ENCODE results near the gene ST6GALNAC2.
"Not testable (repeated sequence)": the region's sequence is repeated elsewhere in the genome, so short reads cannot be mapped to it uniquely, and the experiment has no call there.

Gene ST6GALNAC2

DNA sequence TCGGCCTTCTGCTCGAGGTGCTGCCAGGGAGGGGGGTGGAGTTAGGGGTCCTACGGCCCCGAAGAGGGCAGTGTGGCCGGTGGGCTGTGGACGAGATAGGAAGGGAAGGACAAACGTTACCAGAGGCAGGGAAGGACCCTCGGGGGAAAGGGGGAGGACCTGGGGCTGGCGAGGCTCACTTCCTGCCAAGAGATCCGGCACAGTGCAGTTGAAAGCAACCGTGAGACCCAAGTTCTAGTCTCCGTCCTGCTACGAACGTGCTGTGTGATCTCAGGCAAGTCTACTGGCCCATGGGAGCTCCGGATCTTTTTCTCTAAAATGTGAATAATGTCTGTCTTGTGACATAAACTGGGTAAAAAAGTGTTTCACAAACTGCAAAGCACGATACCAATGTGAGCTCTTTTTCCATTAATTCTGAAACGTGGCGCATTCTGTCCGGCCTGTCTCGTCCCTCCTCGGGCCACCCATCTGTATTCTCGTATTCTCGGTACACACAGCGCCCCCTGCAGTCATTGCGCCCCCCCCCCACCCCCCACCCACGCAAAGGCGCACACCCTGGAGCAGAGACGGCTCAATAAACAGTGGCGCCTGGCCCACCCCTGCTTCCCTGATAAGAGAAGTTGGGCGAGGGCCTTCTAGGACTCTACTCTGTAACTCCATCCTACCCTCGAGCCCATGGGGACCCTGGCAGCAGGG, 57.0 kb downstream of the ST6GALNAC2 start:
- peaks cover 4 to 34% of the 10 kb centered on the region in 2 donors for H3K4me1 ChIP-seq (ENCODE audit: control insufficient read depth in 1 of 2, insufficient read depth in 2 of 2, low read length in 2 of 2)
- peak overlapping the region in 1 of 2 donors; percentile 40 for H3K4me3 ChIP-seq (ENCODE audit: low read depth in 1 of 2, low read length in 2 of 2)
- H3K27ac ChIP-seq (ENCODE audit: low read length), result peak overlapping the region; percentile 86
- no peaks in the 10 kb centered on the region for H3K9me3 ChIP-seq (ENCODE audit: control insufficient read depth in 1 of 2, low read length in 2 of 2)
- H3K27me3 ChIP-seq (ENCODE audit: low read depth, low read length), result no peaks in the 10 kb centered on the region
- H3K36me3 ChIP-seq (ENCODE audit: control insufficient read depth in 1 of 2, insufficient read depth in 2 of 2, low read length in 2 of 2), result no peaks in the 10 kb centered on the region

DNA sequence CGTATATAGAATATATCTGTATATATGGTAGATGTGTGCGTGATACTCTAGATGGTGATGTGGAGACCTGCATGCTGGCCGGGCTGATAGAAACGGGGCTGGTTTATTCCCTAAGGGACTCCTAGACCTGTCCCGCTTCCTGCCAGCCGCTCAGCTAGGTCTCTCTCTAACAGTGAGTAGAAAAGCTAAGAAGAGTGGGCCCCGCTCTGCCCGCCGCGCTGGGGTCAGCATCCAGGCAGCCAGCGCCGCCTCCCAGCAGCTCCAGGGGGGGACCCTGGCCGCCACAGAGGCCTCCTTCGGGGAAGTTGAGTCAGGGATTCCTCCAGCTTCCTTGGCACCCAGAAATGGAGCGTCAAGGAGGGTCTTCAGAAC, 57.5 kb downstream of the ST6GALNAC2 start:
- H3K36me3 ChIP-seq (ENCODE audit: control insufficient read depth in 1 of 2, insufficient read depth in 2 of 2, low read length in 2 of 2), result no peaks in the 10 kb centered on the region
- H3K9me3 ChIP-seq (ENCODE audit: control insufficient read depth in 1 of 2, low read length in 2 of 2), result no peaks in the 10 kb centered on the region
- H3K27me3 ChIP-seq (ENCODE audit: low read depth, low read length), result no peaks in the 10 kb centered on the region
- peak overlapping the region in 1 of 2 donors; percentile 40 for H3K4me3 ChIP-seq (ENCODE audit: low read depth in 1 of 2, low read length in 2 of 2)
- peak overlapping the region; percentile 67 for H3K27ac ChIP-seq (ENCODE audit: low read length)
- peaks cover 4 to 37% of the 10 kb centered on the region in 2 donors for H3K4me1 ChIP-seq (ENCODE audit: control insufficient read depth in 1 of 2, insufficient read depth in 2 of 2, low read length in 2 of 2)

DNA sequence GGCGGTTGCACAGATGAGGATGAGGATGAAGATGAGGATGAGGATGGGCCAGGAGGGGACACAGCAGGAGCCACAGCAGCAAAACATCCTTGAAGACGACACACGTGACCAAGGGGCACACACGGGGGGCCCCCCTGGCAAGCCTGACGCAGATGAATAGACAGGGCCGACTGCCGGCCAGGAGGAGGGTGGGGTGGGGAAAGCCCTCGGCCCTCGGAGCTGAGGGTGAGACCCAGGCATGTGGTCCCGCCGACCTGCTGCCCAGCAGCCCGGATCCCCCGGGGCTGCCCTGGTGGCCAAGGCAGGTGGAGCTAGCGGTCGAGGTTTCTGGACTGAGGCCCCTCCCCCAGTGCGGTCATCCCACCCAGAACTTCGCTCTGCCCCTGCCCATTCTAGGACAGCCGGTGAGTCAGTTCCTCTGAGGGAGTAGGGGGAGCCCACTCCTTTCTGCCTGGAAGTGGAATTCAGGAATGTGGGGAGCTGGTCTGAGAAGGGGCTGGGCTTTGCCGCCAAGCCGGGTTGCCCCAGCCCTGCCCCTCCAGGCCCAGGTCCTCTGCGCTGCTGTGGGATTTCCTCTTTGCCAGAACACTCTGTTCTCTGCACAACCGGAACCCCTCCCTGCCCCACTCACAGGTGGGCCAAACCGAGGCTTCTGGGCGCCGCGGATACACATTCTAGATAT, 58.1 kb downstream of the ST6GALNAC2 start:
- Histone ChIP-seq H3K9me3 (ENCODE audit: control insufficient read depth in 1 of 2, low read length in 2 of 2) (no peaks in the 10 kb centered on the region), H3K36me3 (ENCODE audit: control insufficient read depth in 1 of 2, insufficient read depth in 2 of 2, low read length in 2 of 2) (no peaks in the 10 kb centered on the region), H3K27me3 (ENCODE audit: low read depth, low read length) (no peaks in the 10 kb centered on the region), H3K4me1 (ENCODE audit: control insufficient read depth in 1 of 2, insufficient read depth in 2 of 2, low read length in 2 of 2) (peaks cover 4 to 42% of the 10 kb centered on the region in 2 donors), H3K4me3 (ENCODE audit: low read depth in 1 of 2, low read length in 2 of 2) (no peak overlapping the region), H3K27ac (ENCODE audit: low read length) (no peak overlapping the region)

DNA sequence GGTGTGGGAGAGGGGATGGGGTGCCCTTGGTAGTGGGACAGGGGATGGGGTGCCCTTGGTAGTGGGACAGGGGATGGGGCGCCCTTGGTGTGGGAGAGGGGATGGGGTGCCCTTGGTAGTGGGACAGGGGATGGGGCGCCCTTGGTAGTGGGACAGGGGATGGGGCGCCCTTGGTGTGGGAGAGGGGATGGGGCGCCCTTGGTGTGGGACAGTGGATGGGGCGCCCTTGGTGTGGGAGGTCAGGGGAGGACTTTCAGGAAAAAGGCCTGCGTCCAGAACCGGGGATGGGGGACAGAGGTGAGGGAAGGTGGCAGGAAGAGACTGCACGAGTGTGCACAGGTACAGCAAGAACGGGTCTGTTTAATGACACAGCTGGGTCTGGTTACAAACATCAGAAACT, 58.6 kb downstream of the ST6GALNAC2 start:
- H3K4me3 ChIP-seq (ENCODE audit: low read depth in 1 of 2, low read length in 2 of 2); H3K9me3 ChIP-seq (ENCODE audit: control insufficient read depth in 1 of 2, low read length in 2 of 2); H3K27me3 ChIP-seq (ENCODE audit: low read depth, low read length); H3K36me3 ChIP-seq (ENCODE audit: control insufficient read depth in 1 of 2, insufficient read depth in 2 of 2, low read length in 2 of 2); H3K27ac ChIP-seq (ENCODE audit: low read length): not testable (repeated sequence)
- peaks cover 4 to 42% of the 10 kb centered on the region in 2 donors for H3K4me1 ChIP-seq (ENCODE audit: control insufficient read depth in 1 of 2, insufficient read depth in 2 of 2, low read length in 2 of 2)

DNA sequence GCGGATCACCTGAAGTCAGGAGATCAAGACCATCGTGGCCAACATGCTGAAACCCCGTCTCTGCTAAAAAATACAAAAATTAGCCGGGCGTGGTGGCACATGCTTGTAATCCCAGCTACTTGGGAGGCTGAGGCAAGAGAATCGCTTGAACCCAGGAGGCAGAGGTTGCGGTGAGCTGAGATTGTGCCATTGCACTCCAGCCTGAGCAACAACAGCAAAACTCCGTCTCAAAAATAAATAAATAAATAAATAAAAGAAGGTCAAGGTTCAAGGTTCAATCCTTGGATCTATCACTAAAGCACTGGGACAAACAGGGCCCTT, 60.2 kb downstream of the ST6GALNAC2 start:
- H3K9me3 ChIP-seq (ENCODE audit: control insufficient read depth in 1 of 2, low read length in 2 of 2); H3K27me3 ChIP-seq (ENCODE audit: low read depth, low read length); H3K27ac ChIP-seq (ENCODE audit: low read length); H3K4me3 ChIP-seq (ENCODE audit: low read depth in 1 of 2, low read length in 2 of 2); H3K36me3 ChIP-seq (ENCODE audit: control insufficient read depth in 1 of 2, insufficient read depth in 2 of 2, low read length in 2 of 2): not testable (repeated sequence)
- H3K4me1 ChIP-seq (ENCODE audit: control insufficient read depth in 1 of 2, insufficient read depth in 2 of 2, low read length in 2 of 2), result peaks cover 4 to 32% of the 10 kb centered on the region in 2 donors

DNA sequence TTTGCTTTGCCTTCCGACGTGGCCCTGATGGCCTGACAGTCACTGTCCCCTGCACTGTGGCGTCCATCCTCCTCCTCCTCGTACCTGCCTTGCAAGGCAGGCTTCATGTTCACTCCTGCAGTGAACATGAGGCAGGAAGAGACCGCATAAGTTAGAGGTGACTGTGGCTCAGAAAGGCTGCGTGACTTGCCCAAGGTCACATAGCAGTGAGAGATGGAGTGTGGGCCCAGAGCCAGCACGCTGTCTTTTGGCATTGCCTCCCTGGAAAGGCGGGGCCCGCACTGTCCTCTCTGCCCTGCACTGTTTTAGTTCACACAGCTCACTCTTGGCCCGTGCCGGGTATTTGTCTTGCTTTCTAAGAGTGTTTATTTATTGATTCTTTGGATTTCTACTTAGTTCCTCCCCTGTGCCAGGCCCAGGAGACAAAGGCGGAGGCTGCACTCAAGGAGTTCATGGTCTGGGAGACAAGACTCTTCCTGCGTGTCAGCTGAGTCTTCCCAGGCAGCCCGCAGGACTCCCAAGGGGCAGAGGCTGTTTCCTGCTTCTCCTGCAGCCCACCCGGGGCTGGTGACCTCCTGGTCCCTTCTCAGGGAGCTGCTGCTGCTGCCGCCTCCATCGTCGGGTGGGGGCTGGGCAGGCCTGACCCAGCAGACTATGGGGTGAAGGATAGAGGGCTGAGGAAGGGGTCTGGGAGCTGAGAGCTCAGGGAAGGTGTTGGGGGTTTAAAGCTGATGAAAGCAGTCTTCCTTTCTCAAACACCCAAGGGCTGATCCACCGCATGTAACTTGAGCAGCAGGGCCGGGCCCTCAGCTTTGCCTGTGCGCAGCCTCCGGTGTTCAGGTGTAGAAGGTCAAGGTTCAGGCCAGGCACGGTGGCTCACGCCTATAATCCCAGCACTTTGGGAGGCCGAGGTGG, 60.8 kb downstream of the ST6GALNAC2 start:
- Histone ChIP-seq H3K27me3 (ENCODE audit: low read depth, low read length) (no peaks in the 10 kb centered on the region), H3K4me1 (ENCODE audit: control insufficient read depth in 1 of 2, insufficient read depth in 2 of 2, low read length in 2 of 2) (peaks cover 4 to 30% of the 10 kb centered on the region in 2 donors), H3K27ac (ENCODE audit: low read length) (no peak overlapping the region), H3K9me3 (ENCODE audit: control insufficient read depth in 1 of 2, low read length in 2 of 2) (no peaks in the 10 kb centered on the region), H3K4me3 (ENCODE audit: low read depth in 1 of 2, low read length in 2 of 2) (no peak overlapping the region), H3K36me3 (ENCODE audit: control insufficient read depth in 1 of 2, insufficient read depth in 2 of 2, low read length in 2 of 2) (no peaks in the 10 kb centered on the region)

DNA sequence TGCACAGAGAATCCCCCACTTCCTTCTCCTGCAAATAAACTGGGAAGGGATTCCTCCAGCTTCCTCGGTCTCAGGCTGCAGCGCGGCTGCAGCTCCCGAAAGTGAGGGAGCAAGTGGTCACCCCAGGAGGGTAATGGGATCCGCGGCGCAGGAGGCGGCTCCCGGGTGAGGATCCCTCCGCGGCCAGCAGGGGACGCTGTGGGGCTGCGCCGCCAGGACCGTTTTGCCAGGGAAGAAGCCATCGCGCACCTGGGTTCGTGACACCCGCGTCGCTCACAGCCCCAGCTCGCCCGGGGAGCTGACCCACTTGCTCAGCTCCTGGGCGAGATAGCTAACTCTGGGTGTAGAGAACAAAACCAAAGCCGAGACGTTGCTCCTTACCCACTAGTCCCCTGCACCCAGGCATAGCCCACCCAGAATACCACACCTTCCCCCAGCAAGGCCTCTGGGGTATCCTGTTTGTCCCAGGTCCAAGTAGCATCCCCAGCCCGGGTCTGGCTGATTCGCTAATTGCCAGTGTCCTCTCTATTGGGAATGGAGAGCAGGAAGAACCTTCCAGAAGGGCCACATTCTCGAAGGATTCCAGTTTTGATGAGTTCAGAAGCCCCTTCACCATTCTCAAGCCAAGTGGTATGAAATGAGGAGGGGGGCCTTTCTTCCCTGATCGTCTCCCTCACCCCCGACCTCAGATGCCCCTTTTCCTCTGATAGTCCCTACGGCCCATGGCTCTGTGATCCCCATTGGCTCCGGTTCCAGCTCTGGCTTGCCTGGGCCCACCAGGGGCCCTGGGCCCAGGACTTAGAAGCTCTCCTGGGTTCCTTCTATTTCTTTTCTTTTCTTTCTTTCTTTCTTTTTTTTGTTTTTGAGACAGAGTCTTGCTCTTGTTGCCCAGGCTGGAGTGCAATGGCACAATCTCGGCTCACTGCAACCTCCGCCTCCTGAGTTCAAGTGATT, 62.3 kb downstream of the ST6GALNAC2 start:
- no peak overlapping the region for H3K27ac ChIP-seq (ENCODE audit: low read length)
- H3K4me1 ChIP-seq (ENCODE audit: control insufficient read depth in 1 of 2, insufficient read depth in 2 of 2, low read length in 2 of 2), result peaks cover 4 to 25% of the 10 kb centered on the region in 2 donors
- no peaks in the 10 kb centered on the region for H3K27me3 ChIP-seq (ENCODE audit: low read depth, low read length)
- no peaks in the 10 kb centered on the region for H3K36me3 ChIP-seq (ENCODE audit: control insufficient read depth in 1 of 2, insufficient read depth in 2 of 2, low read length in 2 of 2)
- H3K4me3 ChIP-seq (ENCODE audit: low read depth in 1 of 2, low read length in 2 of 2), result peak overlapping the region in 1 of 2 donors; percentile 19
- H3K9me3 ChIP-seq (ENCODE audit: control insufficient read depth in 1 of 2, low read length in 2 of 2), result no peaks in the 10 kb centered on the region

DNA sequence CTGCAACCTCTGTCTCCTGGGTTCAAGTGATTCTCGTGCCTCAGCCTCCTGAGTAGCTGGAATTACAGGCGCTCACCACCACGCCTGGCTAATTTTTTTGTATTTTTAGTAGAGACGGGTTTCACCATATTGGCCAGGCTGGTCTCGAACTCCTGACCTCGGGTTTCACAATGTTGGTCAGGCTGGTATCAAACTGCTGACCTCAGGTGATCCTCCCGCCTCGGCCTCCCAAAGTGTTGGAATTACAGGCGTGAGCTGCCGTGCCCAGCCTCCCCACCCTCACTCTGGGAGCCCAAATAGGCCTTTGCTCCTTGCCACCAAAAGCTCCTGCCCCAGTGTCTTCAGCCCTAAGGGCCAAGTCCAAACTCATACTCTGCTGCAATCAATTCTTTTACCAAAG, 64.0 kb downstream of the ST6GALNAC2 start:
- not testable (repeated sequence) for H3K36me3 ChIP-seq (ENCODE audit: control insufficient read depth in 1 of 2, insufficient read depth in 2 of 2, low read length in 2 of 2); H3K27ac ChIP-seq (ENCODE audit: low read length); H3K4me3 ChIP-seq (ENCODE audit: low read depth in 1 of 2, low read length in 2 of 2); H3K9me3 ChIP-seq (ENCODE audit: control insufficient read depth in 1 of 2, low read length in 2 of 2); H3K27me3 ChIP-seq (ENCODE audit: low read depth, low read length)
- H3K4me1 ChIP-seq (ENCODE audit: control insufficient read depth in 1 of 2, insufficient read depth in 2 of 2, low read length in 2 of 2), result peaks cover 0 to 18% of the 10 kb centered on the region in 2 donors

DNA sequence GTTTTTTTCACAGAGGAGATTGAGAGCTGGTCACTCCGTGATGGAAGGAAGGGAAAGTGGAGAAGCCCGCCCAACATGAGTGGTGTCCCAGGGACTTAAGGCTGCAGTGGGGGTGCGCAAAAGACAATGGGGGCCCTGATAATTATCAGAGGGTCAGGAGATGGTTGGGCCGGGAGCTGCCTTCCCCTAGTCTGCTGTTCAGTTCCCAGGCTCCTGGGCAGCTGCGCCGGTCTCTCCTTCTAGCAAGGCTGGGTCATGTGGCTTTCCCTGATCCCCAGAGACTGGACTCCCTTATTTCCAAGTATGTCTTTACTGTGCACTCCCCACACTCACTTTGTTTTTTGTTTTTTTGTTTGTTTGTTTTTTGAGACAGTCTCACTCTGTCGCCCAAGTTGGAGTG, 64.4 kb downstream of the ST6GALNAC2 start:
- H3K36me3 ChIP-seq (ENCODE audit: control insufficient read depth in 1 of 2, insufficient read depth in 2 of 2, low read length in 2 of 2), result no peaks in the 10 kb centered on the region
- H3K4me1 ChIP-seq (ENCODE audit: control insufficient read depth in 1 of 2, insufficient read depth in 2 of 2, low read length in 2 of 2), result peaks cover 0 to 18% of the 10 kb centered on the region in 2 donors
- no peaks in the 10 kb centered on the region for H3K9me3 ChIP-seq (ENCODE audit: control insufficient read depth in 1 of 2, low read length in 2 of 2)
- no peaks in the 10 kb centered on the region for H3K27me3 ChIP-seq (ENCODE audit: low read depth, low read length)
- no peak overlapping the region for H3K27ac ChIP-seq (ENCODE audit: low read length)
- no peak overlapping the region for H3K4me3 ChIP-seq (ENCODE audit: low read depth in 1 of 2, low read length in 2 of 2)

DNA sequence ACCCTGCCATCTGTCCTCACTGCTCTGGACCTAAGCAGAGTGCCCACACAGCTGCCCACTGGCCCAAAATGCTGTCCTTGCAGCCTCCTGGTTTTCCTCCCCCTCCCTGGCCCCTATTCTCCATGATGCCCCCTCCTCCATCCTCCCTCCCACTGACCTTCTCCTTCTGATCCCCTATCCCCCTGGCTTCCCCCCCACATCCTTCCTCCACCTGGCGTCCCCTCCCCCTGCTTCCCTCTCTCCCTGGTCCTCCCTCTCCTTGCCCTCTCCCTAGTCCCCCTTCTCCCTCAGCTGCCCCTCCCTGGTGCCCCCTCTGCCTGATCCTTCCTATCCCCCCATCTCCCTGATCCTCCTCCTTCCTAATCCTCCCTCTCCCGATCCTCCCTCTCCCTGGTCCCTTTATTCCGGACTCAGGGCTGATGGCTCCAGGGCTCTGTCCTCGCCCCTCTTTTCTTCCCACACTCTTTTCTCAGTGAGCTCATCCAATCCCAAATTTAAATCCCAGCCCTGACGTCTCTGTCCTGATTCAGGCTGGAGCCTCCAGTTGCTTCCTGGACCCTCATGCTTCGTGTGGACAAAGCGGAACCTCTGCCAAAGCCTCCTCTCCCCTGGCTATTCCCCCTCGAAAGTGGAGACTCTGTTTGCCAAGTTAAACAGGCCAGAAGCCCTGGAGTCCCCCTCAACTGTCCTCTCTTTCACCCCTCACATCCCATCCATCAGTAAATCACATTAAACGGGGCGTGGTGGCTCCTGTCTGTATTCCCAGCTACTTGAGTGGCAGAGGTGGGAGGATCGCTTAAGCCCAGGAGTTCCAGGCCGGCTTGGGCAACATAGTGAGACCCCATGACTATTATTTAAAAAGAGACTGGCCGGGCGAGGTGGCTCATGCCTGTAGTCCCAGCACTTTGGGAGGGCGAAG, 66.4 kb downstream of the ST6GALNAC2 start:
- no peak overlapping the region for H3K27ac ChIP-seq (ENCODE audit: low read length)
- H3K36me3 ChIP-seq (ENCODE audit: control insufficient read depth in 1 of 2, insufficient read depth in 2 of 2, low read length in 2 of 2), result no peaks in the 10 kb centered on the region
- no peaks in the 10 kb centered on the region for H3K9me3 ChIP-seq (ENCODE audit: control insufficient read depth in 1 of 2, low read length in 2 of 2)
- peaks cover 0 to 9% of the 10 kb centered on the region in 2 donors for H3K4me1 ChIP-seq (ENCODE audit: control insufficient read depth in 1 of 2, insufficient read depth in 2 of 2, low read length in 2 of 2)
- no peak overlapping the region for H3K4me3 ChIP-seq (ENCODE audit: low read depth in 1 of 2, low read length in 2 of 2)
- no peaks in the 10 kb centered on the region for H3K27me3 ChIP-seq (ENCODE audit: low read depth, low read length)
